Mucosa of descending colon (tissue), 3 donors: Measurements from ENCODE around the gene ACOXL. TPM values are rescaled to one million over a fixed set of nuclear protein-coding genes. Genes with fewer than 3 reads are reported as not detected.

Experiments
- ATAC-seq: fragments of 200-7000 bp; cut with Tn5 transposase; one replicate; pipeline ENCODE4 v1.9.1; 2020; ENCODE audit warnings: mild to moderate bottlenecking, moderate library complexity
- DNase-seq, 3 donors: peaks; one replicate each; pipeline ENCODE4 v3.0.0-alpha.2; 2020
- H3K36me3 ChIP-seq: fragments of 200-600 bp; one replicate; pipeline ENCODE4 v1.8.0; 2021; ENCODE audit warnings: low read depth, mild to moderate bottlenecking
- H3K4me1 ChIP-seq: fragments of 200-600 bp; one replicate; pipeline ENCODE4 v1.8.0; 2021; ENCODE audit warnings: low read depth, mild to moderate bottlenecking
- H3K4me3 ChIP-seq: fragments of 200-600 bp; one replicate; pipeline ENCODE4 v1.8.0; 2021; ENCODE audit warnings: mild to moderate bottlenecking
- H3K9me3 ChIP-seq: fragments of 200-600 bp; one replicate; pipeline ENCODE4 v1.8.0; 2021; ENCODE audit warnings: mild to moderate bottlenecking
- intact Hi-C, 2 donors: fragments of 100-400 bp; cut with DNase I in 1 of 2; cut with micrococcal nuclease in 1 of 2; formaldehyde crosslinking; loops; one replicate each; pipeline versions ENCODE4 v1.11.0 to v1.11.1; 2022; cut with DNase I, micrococcal nuclease
- total RNA-seq, 3 donors: library from RNA; stranded (reverse); fragmentation: NEBNext Ultra II Directional in 2 of 3; extraction: Animal tissue kit (Norgen Biotek cat#: 25700) in 2 of 3; gene quantifications; one replicate each; pipeline versions ENCODE4 v1.2.1 to v1.2.4, GENCODE V29; 2021 to 2023
- TF ChIP-seq, protein P1 (sequence below): fragments of 200-600 bp; IDR thresholded peaks from one replicate; pipeline ENCODE4 v1.8.0; 2022; ENCODE audit warnings: antibody characterized with exemption, mild to moderate bottlenecking
- donor health status: DM: no; HTN: no; CAD: no; lungs with moderate emphysema.
- donor health status: DM: no; HTN: no; CAD: no.
- donor health status: DM: no; HTN: yes; CAD: no.

Gene ACOXL
- total RNA-seq, 3 donors from 2014 or later: 0.51 to 1.2 (median 0.87) TPM

GRCh38 chr2:110726285-110726684, 6.1 kb upstream of the ACOXL start:
- H3K36me3 ChIP-seq: no peaks in the 10 kb centered on the region
- H3K4me1 ChIP-seq: no peaks in the 10 kb centered on the region
- intact Hi-C loops: no loop called here
- DNase-seq (no peak), ATAC-seq (no peak)
- TF ChIP-seq, protein P1, sequence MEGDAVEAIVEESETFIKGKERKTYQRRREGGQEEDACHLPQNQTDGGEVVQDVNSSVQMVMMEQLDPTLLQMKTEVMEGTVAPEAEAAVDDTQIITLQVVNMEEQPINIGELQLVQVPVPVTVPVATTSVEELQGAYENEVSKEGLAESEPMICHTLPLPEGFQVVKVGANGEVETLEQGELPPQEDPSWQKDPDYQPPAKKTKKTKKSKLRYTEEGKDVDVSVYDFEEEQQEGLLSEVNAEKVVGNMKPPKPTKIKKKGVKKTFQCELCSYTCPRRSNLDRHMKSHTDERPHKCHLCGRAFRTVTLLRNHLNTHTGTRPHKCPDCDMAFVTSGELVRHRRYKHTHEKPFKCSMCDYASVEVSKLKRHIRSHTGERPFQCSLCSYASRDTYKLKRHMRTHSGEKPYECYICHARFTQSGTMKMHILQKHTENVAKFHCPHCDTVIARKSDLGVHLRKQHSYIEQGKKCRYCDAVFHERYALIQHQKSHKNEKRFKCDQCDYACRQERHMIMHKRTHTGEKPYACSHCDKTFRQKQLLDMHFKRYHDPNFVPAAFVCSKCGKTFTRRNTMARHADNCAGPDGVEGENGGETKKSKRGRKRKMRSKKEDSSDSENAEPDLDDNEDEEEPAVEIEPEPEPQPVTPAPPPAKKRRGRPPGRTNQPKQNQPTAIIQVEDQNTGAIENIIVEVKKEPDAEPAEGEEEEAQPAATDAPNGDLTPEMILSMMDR: no peak
- H3K9me3 ChIP-seq: no peaks in the 10 kb centered on the region
- no peak overlapping the region for H3K4me3 ChIP-seq

GRCh38 chr2:110727923-110728322, 4.5 kb upstream of the ACOXL start:
- Histone ChIP-seq H3K9me3 (no peaks in the 10 kb centered on the region), H3K4me3 (no peak overlapping the region), H3K4me1 (peaks cover 4% of the 10 kb centered on the region), H3K36me3 (no peaks in the 10 kb centered on the region)
- ATAC-seq (no peak), DNase-seq (no peak)
- intact Hi-C loops: no loop called here
- TF ChIP-seq, protein P1: no peak

DNA sequence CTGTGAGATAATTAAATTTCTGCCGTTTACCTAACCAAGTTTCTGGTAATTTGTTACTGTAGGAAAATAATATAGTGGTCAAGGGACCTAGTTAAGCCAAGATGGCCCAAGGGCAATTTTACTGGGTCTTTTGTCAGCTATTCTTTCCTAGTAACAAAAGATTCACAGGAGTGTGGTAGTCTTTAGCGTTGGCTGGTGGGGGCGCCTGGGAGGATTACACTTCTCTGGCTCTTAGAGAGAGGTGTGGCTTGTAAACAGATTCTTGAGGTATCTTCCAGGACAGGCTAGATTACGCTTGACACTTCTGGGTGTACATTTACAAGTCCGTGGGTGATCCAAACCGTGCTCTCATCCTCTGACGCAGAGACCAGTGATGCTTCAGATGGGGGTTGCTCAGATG, 3.3 kb upstream of the ACOXL start:
- ATAC-seq (no peak), DNase-seq (no peak)
- H3K9me3 ChIP-seq: no peaks in the 10 kb centered on the region
- TF ChIP-seq, protein P1: no peak
- intact Hi-C loops: no loop called here
- H3K36me3 ChIP-seq: no peaks in the 10 kb centered on the region
- H3K4me3 ChIP-seq: no peak overlapping the region
- peaks cover 9% of the 10 kb centered on the region for H3K4me1 ChIP-seq

GRCh38 chr2:110731064-110731463, 1.3 kb upstream of the ACOXL start:
- no peaks in the 10 kb centered on the region for H3K9me3 ChIP-seq
- H3K4me3 ChIP-seq: no peak overlapping the region
- DNase-seq (no peak), ATAC-seq (no peak)
- H3K36me3 ChIP-seq: no peaks in the 10 kb centered on the region
- TF ChIP-seq, protein P1: no peak
- H3K4me1 ChIP-seq: peaks cover 9% of the 10 kb centered on the region
- intact Hi-C loops: no loop called here

GRCh38 chr2:110735366-110735765, 3.0 kb downstream of the ACOXL start:
- no peak overlapping the region for H3K4me3 ChIP-seq

More at GRCh38 chr2:110735366-110735765, 3.0 kb downstream of the ACOXL start:
- ATAC-seq (no peak), DNase-seq (no peak)
- H3K36me3 ChIP-seq: no peaks in the 10 kb centered on the region
- TF ChIP-seq, protein P1: no peak
- peaks cover 9% of the 10 kb centered on the region for H3K4me1 ChIP-seq
- H3K9me3 ChIP-seq: no peaks in the 10 kb centered on the region
- intact Hi-C loops: no loop called here
